NCI-H510A (cell line): Measurements from ENCODE around the gene HOXD11.
A peak's percentile ranks its signal among the peaks of the same experiment; 100 is the strongest.

ENCODE experiments used
- DNase-seq: peaks from one replicate; lab custom pipeline; 2025; lab: John Stamatoyannopoulos, UW

HOXD11 gene

DNA sequence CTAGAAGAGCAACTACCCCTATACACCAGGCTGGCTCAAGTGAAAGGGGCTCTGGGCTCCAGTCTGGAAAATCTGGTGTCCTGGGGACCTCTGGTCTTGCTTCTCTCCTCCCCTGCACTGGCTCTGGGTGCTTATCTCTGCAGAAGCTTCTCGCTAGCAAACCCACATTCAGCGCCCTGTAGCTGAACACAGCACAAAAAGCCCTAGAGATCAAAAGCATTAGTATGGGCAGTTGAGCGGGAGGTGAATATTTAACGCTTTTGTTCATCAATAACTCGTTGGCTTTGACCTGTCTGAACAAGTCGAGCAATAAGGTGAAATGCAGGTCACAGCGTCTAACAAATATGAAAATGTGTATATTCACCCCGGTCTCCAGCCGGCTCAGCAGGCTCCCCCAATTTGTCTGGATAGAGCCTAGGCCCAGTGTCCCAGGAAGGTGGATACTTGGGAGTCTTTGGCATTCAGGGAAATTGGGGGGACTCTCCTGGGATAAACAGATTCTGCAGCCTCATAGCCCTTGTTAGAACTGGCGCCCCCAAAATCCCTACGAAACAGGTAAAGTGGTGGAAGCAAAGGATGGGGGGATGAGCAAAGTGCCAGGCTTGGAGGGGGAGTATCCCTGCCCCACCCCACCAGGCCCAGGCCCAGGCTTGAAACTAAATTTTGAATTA, 41.8 kb downstream of the HOXD11 start:
- DNase-seq: no peak

GRCh38 chr2:176149481-176149938, 42.4 kb downstream of the HOXD11 start:
- DNase-seq: no peak

DNA sequence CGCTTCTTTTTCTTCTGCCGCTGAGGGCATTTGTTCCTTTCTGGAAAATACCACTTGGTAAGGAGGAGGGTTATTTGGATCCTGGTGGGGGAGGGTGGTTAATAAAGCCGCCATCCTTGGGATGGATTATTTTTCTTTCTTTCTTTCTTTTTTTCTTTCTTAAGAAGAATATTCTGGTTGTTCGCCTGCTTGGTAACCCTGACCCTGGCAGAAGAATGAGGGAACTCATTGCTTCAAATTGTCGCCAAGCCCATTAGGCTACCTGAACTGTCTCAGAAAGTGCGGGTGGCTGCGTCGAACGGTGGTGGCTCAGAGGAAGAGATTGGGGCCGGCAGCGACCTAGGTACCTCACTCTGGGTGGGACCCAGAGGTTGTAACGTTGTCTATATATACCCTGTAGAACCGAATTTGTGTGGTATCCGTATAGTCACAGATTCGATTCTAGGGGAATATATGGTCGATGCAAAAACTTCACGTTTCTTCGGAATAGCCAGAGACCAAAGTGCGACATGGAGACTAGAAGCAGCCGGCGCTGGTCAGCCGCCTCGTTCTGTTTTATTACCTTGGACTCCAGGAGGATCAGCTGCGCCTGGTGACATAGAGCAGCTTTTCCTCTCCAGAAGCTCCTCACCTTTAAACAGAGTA, 43.0 kb downstream of the HOXD11 start:
- DNase-seq: no peak

DNA sequence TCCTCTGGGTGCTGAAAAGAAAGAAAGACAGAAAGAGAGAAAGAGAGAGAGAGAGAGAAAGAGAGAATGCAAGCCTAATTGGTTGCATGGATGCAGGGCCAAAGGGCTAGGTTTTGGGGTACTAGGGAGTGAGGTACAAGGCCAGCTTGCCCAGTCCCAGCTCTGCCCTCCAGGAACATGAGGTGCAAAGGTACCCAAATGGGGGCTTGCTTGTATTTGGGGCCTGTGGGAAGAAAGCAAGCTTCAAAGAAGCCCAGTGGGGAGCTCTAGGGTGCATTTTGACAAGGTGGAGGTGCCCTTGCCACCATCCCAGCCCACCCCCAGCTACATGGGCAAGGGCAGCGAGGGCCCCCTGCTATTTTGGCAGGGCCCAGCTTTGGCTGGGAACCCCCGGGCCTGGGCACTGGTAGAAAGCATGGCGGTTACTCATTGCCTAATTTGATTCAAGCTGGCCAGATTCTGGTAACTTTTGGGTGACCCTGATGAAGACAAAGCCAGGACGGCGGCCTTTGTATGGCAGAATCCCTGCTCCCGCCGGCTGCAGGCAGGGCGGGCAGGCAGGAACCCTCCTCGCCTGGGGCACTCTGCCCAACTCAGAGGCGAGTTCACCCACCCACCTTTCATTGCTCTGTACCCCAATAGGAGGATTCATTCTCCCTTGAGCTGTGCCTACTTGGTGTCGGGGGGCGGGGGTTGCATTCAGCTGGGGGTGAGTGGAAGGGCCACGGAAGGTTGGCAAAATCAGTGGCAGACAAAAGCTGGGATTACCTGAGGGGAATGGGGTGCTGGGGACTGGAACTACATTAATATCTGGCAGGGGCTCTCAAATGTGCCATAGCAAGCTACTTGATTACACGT, 43.7 kb downstream of the HOXD11 start:
- no peak for DNase-seq

GRCh38 chr2:176151442-176152287, 44.6 kb downstream of the HOXD11 start, which contains the start of gene HOXD4:
Gene HOXD4 (plus strand): TSS chr2:176151550. CDS start chr2:176151634, 84 bp downstream.
- no peak for DNase-seq

- peak; percentile 31 for DNase-seq
These were observed 45.5 kb downstream of the HOXD11 start for GRCh38 chr2:176152350-176153181.

- DNase-seq: no peak
These were observed 47.6 kb downstream of the HOXD11 start for GRCh38 chr2:176154576-176155252.

- no peak for DNase-seq
These were observed 48.4 kb downstream of the HOXD11 start for GRCh38 chr2:176155356-176156044.

GRCh38 chr2:176156301-176156806, 49.3 kb downstream of the HOXD11 start:
- DNase-seq: no peak

- peak; percentile 30 for DNase-seq
These were observed 49.9 kb downstream of the HOXD11 start, which contains the start of gene HOXD3 for GRCh38 chr2:176156807-176157498. Gene HOXD3 (plus strand): TSS chr2:176157307. CDS start chr2:176169115, 11,808 bp downstream.

DNA sequence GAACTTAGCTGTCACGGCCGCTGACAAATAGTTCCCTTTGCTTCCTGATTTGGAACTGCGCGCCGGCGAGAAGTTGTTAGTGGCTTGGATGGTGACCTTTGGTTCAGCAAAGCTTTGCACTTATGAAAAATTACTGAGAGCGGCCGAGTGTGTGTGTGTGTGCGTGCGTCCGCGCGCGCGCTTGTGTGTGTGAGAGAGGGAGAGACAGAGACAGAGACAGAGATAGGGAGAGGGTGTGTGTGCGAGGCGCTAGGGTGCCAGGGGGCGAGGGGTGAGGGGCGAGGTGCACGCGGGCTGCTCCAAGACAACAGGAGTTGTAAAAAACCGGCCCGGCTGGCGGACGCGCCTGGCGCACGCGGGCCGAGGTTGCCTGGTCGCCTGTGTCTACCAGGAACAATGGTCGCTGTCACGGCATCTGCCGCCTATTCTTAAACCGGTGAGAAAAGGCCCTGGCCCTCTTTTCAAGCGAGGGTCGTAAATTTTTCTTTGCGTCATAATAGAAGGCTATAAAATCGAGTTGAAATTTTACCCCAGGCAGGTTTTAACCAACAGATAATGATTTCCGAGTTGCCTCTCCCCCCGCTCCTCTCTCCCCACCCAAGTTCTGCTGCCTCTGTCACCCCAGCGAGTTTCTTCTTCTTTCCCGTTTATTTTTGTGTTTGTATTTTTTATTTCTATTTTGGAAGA, 50.6 kb downstream of the HOXD11 start:
- DNase-seq: peak; percentile 60

DNA sequence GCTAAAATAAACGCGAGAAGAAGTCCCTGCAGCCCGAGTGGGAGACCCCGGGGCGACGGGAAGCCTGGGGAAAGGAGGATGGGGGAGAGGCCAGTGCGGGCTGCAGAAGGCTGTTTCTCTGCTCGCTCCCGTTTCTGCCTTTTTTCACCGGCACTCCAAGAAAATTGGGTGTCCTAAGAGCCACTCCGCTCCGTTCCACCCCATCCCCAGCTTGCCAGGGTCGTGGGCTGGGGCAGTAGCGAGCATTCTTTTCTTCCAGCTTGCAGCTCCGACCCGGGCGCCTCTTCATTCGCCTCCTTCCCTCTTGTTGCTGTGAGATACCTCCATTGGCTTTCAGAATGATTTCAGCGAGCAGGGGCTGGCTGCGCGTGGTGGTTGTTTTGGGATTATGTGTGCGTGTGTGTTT, 51.1 kb downstream of the HOXD11 start:
- peak; percentile 23 for DNase-seq

DNA sequence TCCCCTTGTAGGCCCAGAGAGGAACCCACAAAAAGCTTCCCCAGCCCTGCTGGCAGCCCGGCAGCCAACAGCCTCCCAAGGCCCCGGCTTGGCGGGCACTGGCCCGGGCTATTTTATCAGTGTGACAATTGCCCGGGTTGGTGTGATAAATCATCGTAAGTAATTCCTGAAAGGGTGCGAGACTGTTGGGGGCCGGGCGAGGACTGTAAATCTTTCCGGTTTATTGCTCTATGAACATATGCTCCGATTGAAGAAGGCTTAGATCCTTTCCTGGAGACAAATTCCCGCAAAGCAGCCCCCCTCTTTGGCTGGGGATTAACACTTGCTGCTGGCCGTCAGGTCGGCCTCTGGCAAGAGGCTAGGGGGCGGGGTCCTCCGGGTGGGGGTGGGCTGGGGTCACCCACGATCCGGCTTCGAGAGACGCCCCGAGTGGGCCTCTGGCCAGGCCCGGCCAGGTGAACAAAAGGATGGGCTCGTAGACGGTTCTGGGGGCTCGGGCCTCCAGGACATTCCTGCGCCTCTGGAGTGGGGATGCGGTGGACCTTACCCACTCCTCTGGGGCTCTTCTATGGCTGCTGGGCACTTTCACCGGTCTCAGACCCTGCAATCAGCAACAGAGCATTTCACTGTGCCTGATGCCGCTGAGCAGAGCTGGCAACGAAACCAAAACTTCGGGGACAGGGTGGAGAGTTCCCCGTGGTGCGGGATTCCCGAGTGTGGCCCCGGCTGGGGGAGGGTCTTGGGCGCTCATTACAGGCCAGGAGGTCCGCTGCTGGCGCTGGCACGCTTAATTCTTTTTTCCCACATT, 52.0 kb downstream of the HOXD11 start:
- DNase-seq: no peak
